WTC11 (cell line): ENCODE measurements around the gene SHPK. TPM values are rescaled to one million over a fixed set of nuclear protein-coding genes. Genes with fewer than 3 reads are reported as not detected.

Experiments
- ATAC-seq: fragments of 200-7000 bp; cut with Tn5 transposase; 2 replicates; pipeline ENCODE4 v1.10.0; 2021; ENCODE audit warnings: mild to moderate bottlenecking, moderate library complexity
- CTCF ChIA-PET: fragments of 300-600 bp; sonication (Branson Sonifier 250); formaldehyde crosslinking; loops from one replicate; lab custom pipeline; 2021; ENCODE audit warnings: antibody characterized with exemption; lab: Charles Lee
- POLR2A ChIA-PET: fragments of 350-600 bp; sonication (Branson Sonifier 250); formaldehyde crosslinking; loops from one replicate; lab custom pipeline; 2021; ENCODE audit warnings: antibody characterized with exemption; lab: Charles Lee
- DNase-seq: peaks from one replicate; pipeline ENCODE4 v3.0.0; 2021; ENCODE audit warnings: low spot score
- H3K27ac Mint-ChIP-seq: 2 replicates; pipeline ENCODE4 v1.8.0; 2021; ENCODE audit warnings: mixed read lengths
- H3K27me3 Mint-ChIP-seq: 2 replicates; pipeline ENCODE4 v1.8.0; 2021; ENCODE audit warnings: low read depth, mild to moderate bottlenecking, moderate library complexity, mixed read lengths
- H3K36me3 Mint-ChIP-seq: 2 replicates; pipeline ENCODE4 v1.8.0; 2021; ENCODE audit warnings: mixed read lengths
- H3K4me1 Mint-ChIP-seq: 2 replicates; pipeline ENCODE4 v1.8.0; 2022; ENCODE audit warnings: mixed read lengths
- H3K4me3 Mint-ChIP-seq: 2 replicates; pipeline ENCODE4 v1.8.0; 2021; ENCODE audit warnings: mild to moderate bottlenecking, moderate library complexity, mixed read lengths
- H3K9me3 Mint-ChIP-seq: 2 replicates; pipeline ENCODE4 v1.8.0; 2021; ENCODE audit warnings: mixed read lengths
- JAZF1 ChIP-seq: fragments of 250-450 bp; sonication (Bioruptor Pico); IDR thresholded peaks from 2 replicates; pipeline ENCODE4 v1.9.0; 2021; ENCODE audit warnings: moderate library complexity, mild to moderate bottlenecking, inconsistent platforms
- NFATC4 ChIP-seq: fragments of 250-450 bp; sonication (Bioruptor Pico); IDR thresholded peaks from 2 replicates; pipeline ENCODE4 v1.9.0; 2021; ENCODE audit warnings: mild to moderate bottlenecking
- NFE2L1 ChIP-seq: sonication (generic); formaldehyde crosslinking; IDR thresholded peaks from 2 replicates; pipeline ENCODE4 v1.8.1; 2023; ENCODE audit warnings: missing genetic modification reagents
- SMAD3 ChIP-seq: sonication (generic); formaldehyde crosslinking; IDR thresholded peaks from 2 replicates; pipeline ENCODE4 v1.8.0; 2022; ENCODE audit warnings: missing genetic modification reagents, mild to moderate bottlenecking, borderline replicate concordance
- SOX15 ChIP-seq: fragments of 250-450 bp; sonication (Bioruptor Pico); IDR thresholded peaks from 2 replicates; pipeline ENCODE4 v1.9.0; 2021; ENCODE audit warnings: mild to moderate bottlenecking
- total RNA-seq: library from RNA; stranded (reverse); gene quantifications from 3 replicates; pipeline ENCODE4 v1.2.3, GENCODE V29; 2021
- TF ChIP-seq, protein P1 (sequence below): sonication (generic); formaldehyde crosslinking; IDR thresholded peaks from 2 replicates; pipeline ENCODE4 v1.8.1; 2023; ENCODE audit warnings: mild to moderate bottlenecking, missing genetic modification reagents
- TF ChIP-seq, protein P2 (sequence below): sonication (generic); formaldehyde crosslinking; conservative IDR thresholded peaks from 2 replicates; pipeline ENCODE4 v1.8.1; 2023; ENCODE audit warnings: mild to moderate bottlenecking, low read depth, missing genetic modification reagents, moderate library complexity
- TF ChIP-seq, protein P3 (sequence below): sonication (generic); formaldehyde crosslinking; IDR thresholded peaks from 2 replicates; pipeline ENCODE4 v1.8.1; 2023; ENCODE audit warnings: mild to moderate bottlenecking, missing genetic modification reagents, moderate library complexity
- TF ChIP-seq, protein P4 (sequence below): fragments of 250-450 bp; sonication (Bioruptor Pico); IDR thresholded peaks from 2 replicates; pipeline ENCODE4 v1.8.0; 2021; ENCODE audit warnings: mild to moderate bottlenecking
- TF ChIP-seq, protein P5 (sequence below): sonication (generic); formaldehyde crosslinking; IDR thresholded peaks from 2 replicates; pipeline ENCODE4 v1.8.1; 2022; ENCODE audit warnings: low read depth, mild to moderate bottlenecking, moderate library complexity, missing genetic modification reagents, borderline replicate concordance
- TF ChIP-seq, protein P6 (sequence below): fragments of 250-450 bp; sonication (Bioruptor Pico); conservative IDR thresholded peaks from 2 replicates; pipeline ENCODE4 v1.9.0; 2021; ENCODE audit warnings: mild to moderate bottlenecking
- TF ChIP-seq, protein P7 (sequence below): sonication (generic); formaldehyde crosslinking; IDR thresholded peaks from 2 replicates; pipeline ENCODE4 v1.8.1; 2022; ENCODE audit warnings: low read depth, missing genetic modification reagents, borderline replicate concordance
- TF ChIP-seq, protein P8 (sequence below): sonication (generic); formaldehyde crosslinking; IDR thresholded peaks from 2 replicates; pipeline ENCODE4 v1.8.1; 2023; ENCODE audit warnings: mild to moderate bottlenecking, missing genetic modification reagents, borderline replicate concordance

Gene SHPK
- total RNA-seq, 1 experiment from 2014 or later: 29.2 TPM

DNA sequence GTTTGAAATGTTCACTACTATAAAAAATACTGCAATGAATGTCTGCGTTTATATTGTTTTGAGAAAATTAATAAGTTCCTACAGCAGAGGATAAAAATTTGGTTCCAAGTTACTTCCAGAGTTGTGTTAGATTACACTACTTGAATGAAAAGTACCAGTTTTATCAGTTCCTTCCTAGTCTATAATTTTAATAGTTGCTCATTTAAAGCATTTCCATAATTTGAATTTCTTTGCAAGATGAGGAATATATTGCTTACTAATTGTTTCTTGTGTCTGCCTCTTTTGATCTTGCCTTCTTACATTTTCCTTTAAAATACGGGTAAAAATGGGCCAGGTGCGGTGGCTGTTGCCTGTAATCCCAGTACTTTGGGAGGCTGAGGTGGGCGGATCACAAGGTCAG is 36.5 kb upstream of the SHPK start:
- no peak for DNase-seq
- ChIA-PET POLR2A (no interaction called here), CTCF (interaction anchor here (3.5 kb wide), 1 partner anchor 10 kb away, joined by 30 read pairs; no protein-coding TSS in a partner anchor)
- Mint-ChIP-seq H3K27ac (no peak overlapping the region), H3K36me3 (peaks cover 7% of the 10 kb centered on the region), H3K9me3 (no peaks in the 10 kb centered on the region), H3K4me3 (no peak overlapping the region), H3K4me1 (peaks cover 13% of the 10 kb centered on the region), H3K27me3 (no peaks in the 10 kb centered on the region)
- TF ChIP-seq, protein P1, sequence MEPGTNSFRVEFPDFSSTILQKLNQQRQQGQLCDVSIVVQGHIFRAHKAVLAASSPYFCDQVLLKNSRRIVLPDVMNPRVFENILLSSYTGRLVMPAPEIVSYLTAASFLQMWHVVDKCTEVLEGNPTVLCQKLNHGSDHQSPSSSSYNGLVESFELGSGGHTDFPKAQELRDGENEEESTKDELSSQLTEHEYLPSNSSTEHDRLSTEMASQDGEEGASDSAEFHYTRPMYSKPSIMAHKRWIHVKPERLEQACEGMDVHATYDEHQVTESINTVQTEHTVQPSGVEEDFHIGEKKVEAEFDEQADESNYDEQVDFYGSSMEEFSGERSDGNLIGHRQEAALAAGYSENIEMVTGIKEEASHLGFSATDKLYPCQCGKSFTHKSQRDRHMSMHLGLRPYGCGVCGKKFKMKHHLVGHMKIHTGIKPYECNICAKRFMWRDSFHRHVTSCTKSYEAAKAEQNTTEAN (CRISPR knock-in tag): no peak
- TF ChIP-seq NFE2L1: no peak
- TF ChIP-seq SMAD3 (CRISPR knock-in tag): no peak
- TF ChIP-seq, protein P2, sequence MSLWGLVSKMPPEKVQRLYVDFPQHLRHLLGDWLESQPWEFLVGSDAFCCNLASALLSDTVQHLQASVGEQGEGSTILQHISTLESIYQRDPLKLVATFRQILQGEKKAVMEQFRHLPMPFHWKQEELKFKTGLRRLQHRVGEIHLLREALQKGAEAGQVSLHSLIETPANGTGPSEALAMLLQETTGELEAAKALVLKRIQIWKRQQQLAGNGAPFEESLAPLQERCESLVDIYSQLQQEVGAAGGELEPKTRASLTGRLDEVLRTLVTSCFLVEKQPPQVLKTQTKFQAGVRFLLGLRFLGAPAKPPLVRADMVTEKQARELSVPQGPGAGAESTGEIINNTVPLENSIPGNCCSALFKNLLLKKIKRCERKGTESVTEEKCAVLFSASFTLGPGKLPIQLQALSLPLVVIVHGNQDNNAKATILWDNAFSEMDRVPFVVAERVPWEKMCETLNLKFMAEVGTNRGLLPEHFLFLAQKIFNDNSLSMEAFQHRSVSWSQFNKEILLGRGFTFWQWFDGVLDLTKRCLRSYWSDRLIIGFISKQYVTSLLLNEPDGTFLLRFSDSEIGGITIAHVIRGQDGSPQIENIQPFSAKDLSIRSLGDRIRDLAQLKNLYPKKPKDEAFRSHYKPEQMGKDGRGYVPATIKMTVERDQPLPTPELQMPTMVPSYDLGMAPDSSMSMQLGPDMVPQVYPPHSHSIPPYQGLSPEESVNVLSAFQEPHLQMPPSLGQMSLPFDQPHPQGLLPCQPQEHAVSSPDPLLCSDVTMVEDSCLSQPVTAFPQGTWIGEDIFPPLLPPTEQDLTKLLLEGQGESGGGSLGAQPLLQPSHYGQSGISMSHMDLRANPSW (CRISPR knock-in tag): no peak
- TF ChIP-seq, protein P3, sequence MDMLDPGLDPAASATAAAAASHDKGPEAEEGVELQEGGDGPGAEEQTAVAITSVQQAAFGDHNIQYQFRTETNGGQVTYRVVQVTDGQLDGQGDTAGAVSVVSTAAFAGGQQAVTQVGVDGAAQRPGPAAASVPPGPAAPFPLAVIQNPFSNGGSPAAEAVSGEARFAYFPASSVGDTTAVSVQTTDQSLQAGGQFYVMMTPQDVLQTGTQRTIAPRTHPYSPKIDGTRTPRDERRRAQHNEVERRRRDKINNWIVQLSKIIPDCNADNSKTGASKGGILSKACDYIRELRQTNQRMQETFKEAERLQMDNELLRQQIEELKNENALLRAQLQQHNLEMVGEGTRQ (CRISPR knock-in tag): no peak
- no peak for TF ChIP-seq NFATC4 (CRISPR knock-in tag)
- TF ChIP-seq, protein P4, sequence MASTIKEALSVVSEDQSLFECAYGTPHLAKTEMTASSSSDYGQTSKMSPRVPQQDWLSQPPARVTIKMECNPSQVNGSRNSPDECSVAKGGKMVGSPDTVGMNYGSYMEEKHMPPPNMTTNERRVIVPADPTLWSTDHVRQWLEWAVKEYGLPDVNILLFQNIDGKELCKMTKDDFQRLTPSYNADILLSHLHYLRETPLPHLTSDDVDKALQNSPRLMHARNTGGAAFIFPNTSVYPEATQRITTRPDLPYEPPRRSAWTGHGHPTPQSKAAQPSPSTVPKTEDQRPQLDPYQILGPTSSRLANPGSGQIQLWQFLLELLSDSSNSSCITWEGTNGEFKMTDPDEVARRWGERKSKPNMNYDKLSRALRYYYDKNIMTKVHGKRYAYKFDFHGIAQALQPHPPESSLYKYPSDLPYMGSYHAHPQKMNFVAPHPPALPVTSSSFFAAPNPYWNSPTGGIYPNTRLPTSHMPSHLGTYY: no peak
- TF ChIP-seq, protein P5, sequence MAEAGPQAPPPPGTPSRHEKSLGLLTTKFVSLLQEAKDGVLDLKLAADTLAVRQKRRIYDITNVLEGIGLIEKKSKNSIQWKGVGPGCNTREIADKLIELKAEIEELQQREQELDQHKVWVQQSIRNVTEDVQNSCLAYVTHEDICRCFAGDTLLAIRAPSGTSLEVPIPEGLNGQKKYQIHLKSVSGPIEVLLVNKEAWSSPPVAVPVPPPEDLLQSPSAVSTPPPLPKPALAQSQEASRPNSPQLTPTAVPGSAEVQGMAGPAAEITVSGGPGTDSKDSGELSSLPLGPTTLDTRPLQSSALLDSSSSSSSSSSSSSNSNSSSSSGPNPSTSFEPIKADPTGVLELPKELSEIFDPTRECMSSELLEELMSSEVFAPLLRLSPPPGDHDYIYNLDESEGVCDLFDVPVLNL (CRISPR knock-in tag): no peak
- TF ChIP-seq, protein P6, sequence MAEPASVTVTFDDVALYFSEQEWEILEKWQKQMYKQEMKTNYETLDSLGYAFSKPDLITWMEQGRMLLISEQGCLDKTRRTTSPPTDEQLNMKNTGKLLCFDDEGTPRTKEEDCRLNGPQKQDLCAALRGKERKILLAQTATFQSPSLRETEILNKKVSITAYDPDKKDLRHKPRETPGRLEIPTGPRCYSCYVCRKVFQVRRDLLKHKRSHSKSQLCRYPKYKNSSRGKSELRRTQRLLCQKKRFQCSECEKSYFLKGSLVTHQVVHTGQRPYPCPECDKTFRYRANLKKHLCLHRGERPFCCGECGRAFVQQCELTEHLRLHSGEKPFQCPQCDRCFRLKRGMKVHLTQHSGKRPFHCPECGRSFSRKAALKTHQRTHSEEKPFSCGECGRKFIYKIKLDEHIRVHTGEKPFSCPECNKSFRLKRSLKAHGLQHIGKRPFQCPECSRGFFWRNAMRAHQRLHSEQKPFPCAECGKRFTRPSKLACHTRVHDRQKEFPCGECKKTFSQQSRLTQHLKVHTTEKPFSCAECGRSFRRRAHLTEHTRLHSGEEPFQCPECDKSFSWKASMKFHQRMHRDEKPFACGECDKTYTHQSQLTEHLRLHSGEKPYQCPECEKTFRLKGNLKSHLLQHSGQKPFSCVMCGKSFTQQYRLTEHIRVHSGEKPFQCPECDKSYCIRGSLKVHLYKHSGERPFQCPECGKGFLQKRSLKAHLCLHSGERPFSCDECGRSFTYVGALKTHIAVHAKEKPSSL (CRISPR knock-in tag): no peak
- no peak for TF ChIP-seq SOX15 (CRISPR knock-in tag)
- TF ChIP-seq, protein P7, sequence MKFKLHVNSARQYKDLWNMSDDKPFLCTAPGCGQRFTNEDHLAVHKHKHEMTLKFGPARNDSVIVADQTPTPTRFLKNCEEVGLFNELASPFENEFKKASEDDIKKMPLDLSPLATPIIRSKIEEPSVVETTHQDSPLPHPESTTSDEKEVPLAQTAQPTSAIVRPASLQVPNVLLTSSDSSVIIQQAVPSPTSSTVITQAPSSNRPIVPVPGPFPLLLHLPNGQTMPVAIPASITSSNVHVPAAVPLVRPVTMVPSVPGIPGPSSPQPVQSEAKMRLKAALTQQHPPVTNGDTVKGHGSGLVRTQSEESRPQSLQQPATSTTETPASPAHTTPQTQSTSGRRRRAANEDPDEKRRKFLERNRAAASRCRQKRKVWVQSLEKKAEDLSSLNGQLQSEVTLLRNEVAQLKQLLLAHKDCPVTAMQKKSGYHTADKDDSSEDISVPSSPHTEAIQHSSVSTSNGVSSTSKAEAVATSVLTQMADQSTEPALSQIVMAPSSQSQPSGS (CRISPR knock-in tag): no peak
- TF ChIP-seq JAZF1 (CRISPR knock-in tag): no peak
- TF ChIP-seq, protein P8, sequence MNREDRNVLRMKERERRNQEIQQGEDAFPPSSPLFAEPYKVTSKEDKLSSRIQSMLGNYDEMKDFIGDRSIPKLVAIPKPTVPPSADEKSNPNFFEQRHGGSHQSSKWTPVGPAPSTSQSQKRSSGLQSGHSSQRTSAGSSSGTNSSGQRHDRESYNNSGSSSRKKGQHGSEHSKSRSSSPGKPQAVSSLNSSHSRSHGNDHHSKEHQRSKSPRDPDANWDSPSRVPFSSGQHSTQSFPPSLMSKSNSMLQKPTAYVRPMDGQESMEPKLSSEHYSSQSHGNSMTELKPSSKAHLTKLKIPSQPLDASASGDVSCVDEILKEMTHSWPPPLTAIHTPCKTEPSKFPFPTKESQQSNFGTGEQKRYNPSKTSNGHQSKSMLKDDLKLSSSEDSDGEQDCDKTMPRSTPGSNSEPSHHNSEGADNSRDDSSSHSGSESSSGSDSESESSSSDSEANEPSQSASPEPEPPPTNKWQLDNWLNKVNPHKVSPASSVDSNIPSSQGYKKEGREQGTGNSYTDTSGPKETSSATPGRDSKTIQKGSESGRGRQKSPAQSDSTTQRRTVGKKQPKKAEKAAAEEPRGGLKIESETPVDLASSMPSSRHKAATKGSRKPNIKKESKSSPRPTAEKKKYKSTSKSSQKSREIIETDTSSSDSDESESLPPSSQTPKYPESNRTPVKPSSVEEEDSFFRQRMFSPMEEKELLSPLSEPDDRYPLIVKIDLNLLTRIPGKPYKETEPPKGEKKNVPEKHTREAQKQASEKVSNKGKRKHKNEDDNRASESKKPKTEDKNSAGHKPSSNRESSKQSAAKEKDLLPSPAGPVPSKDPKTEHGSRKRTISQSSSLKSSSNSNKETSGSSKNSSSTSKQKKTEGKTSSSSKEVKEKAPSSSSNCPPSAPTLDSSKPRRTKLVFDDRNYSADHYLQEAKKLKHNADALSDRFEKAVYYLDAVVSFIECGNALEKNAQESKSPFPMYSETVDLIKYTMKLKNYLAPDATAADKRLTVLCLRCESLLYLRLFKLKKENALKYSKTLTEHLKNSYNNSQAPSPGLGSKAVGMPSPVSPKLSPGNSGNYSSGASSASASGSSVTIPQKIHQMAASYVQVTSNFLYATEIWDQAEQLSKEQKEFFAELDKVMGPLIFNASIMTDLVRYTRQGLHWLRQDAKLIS: no peak
- ATAC-seq: no peak
